WTC11 (cell line): ENCODE results near the gene WNT5A. TPM values are rescaled to one million over a fixed set of nuclear protein-coding genes. Genes with fewer than 3 reads are reported as not detected.

Source experiments
- ATAC-seq: fragments of 200-7000 bp; cut with Tn5 transposase; 2 replicates; pipeline ENCODE4 v1.10.0; 2021; ENCODE audit warnings: mild to moderate bottlenecking, moderate library complexity
- CTCF ChIA-PET: fragments of 300-600 bp; sonication (Branson Sonifier 250); formaldehyde crosslinking; loops from one replicate; lab custom pipeline; 2021; ENCODE audit warnings: antibody characterized with exemption; lab: Charles Lee
- POLR2A ChIA-PET: fragments of 350-600 bp; sonication (Branson Sonifier 250); formaldehyde crosslinking; loops from one replicate; lab custom pipeline; 2021; ENCODE audit warnings: antibody characterized with exemption; lab: Charles Lee
- DNase-seq: peaks from one replicate; pipeline ENCODE4 v3.0.0; 2021; ENCODE audit warnings: low spot score
- H3K27ac Mint-ChIP-seq: 2 replicates; pipeline ENCODE4 v1.8.0; 2021; ENCODE audit warnings: mixed read lengths
- H3K27me3 Mint-ChIP-seq: 2 replicates; pipeline ENCODE4 v1.8.0; 2021; ENCODE audit warnings: low read depth, mild to moderate bottlenecking, moderate library complexity, mixed read lengths
- H3K36me3 Mint-ChIP-seq: 2 replicates; pipeline ENCODE4 v1.8.0; 2021; ENCODE audit warnings: mixed read lengths
- H3K4me1 Mint-ChIP-seq: 2 replicates; pipeline ENCODE4 v1.8.0; 2022; ENCODE audit warnings: mixed read lengths
- H3K4me3 Mint-ChIP-seq: 2 replicates; pipeline ENCODE4 v1.8.0; 2021; ENCODE audit warnings: mild to moderate bottlenecking, moderate library complexity, mixed read lengths
- H3K9me3 Mint-ChIP-seq: 2 replicates; pipeline ENCODE4 v1.8.0; 2021; ENCODE audit warnings: mixed read lengths
- ATF1 ChIP-seq: sonication (generic); formaldehyde crosslinking; IDR thresholded peaks from 2 replicates; pipeline ENCODE4 v1.8.1; 2023; ENCODE audit warnings: mild to moderate bottlenecking, moderate library complexity, missing genetic modification reagents
- CREB1 ChIP-seq: sonication (generic); formaldehyde crosslinking; IDR thresholded peaks from 2 replicates; pipeline ENCODE4 v1.8.0; 2023; ENCODE audit warnings: mild to moderate bottlenecking, missing genetic modification reagents
- KAT7 ChIP-seq: sonication (generic); formaldehyde crosslinking; IDR thresholded peaks from 2 replicates; pipeline ENCODE4 v1.8.1; 2023; ENCODE audit warnings: missing genetic modification reagents, mild to moderate bottlenecking, borderline replicate concordance
- NR3C1 ChIP-seq: sonication (generic); formaldehyde crosslinking; conservative IDR thresholded peaks from 2 replicates; pipeline ENCODE4 v1.8.1; 2023; ENCODE audit warnings: low read depth, mild to moderate bottlenecking, missing genetic modification reagents
- RORB ChIP-seq: fragments of 250-450 bp; sonication (Bioruptor Pico); IDR thresholded peaks from 2 replicates; pipeline ENCODE4 v1.9.0; 2021; ENCODE audit warnings: mild to moderate bottlenecking
- SOX15 ChIP-seq: fragments of 250-450 bp; sonication (Bioruptor Pico); IDR thresholded peaks from 2 replicates; pipeline ENCODE4 v1.9.0; 2021; ENCODE audit warnings: mild to moderate bottlenecking
- ZNF121 ChIP-seq: sonication (generic); formaldehyde crosslinking; IDR thresholded peaks from 2 replicates; pipeline ENCODE4 v1.8.0; 2023; ENCODE audit warnings: missing genetic modification reagents
- total RNA-seq: library from RNA; stranded (reverse); gene quantifications from 3 replicates; pipeline ENCODE4 v1.2.3, GENCODE V29; 2021
- TF ChIP-seq, protein P1 (sequence below): sonication (generic); formaldehyde crosslinking; IDR thresholded peaks from 2 replicates; pipeline ENCODE4 v1.8.1; 2022; ENCODE audit warnings: low read depth, mild to moderate bottlenecking, moderate library complexity, missing genetic modification reagents, borderline replicate concordance
- TF ChIP-seq, protein P2 (sequence below): sonication (generic); formaldehyde crosslinking; conservative IDR thresholded peaks from 2 replicates; pipeline ENCODE4 v1.8.1; 2023; ENCODE audit warnings: mild to moderate bottlenecking, low read depth, missing genetic modification reagents, moderate library complexity
- TF ChIP-seq, protein P3 (sequence below): fragments of 250-450 bp; sonication (Bioruptor Pico); IDR thresholded peaks from 2 replicates; pipeline ENCODE4 v2.1.2; 2022; ENCODE audit warnings: mild to moderate bottlenecking, moderate library complexity
- TF ChIP-seq, protein P4 (sequence below): sonication (generic); formaldehyde crosslinking; IDR thresholded peaks from 2 replicates; pipeline ENCODE4 v1.8.1; 2022; ENCODE audit warnings: missing genetic modification reagents, borderline replicate concordance
- TF ChIP-seq, protein P5 (sequence below): sonication (generic); formaldehyde crosslinking; IDR thresholded peaks from 2 replicates; pipeline ENCODE4 v1.8.0; 2023; ENCODE audit warnings: missing genetic modification reagents, mild to moderate bottlenecking, borderline replicate concordance

The WNT5A gene
- total RNA-seq, 1 experiment from 2014 or later = 10.6 TPM

DNA sequence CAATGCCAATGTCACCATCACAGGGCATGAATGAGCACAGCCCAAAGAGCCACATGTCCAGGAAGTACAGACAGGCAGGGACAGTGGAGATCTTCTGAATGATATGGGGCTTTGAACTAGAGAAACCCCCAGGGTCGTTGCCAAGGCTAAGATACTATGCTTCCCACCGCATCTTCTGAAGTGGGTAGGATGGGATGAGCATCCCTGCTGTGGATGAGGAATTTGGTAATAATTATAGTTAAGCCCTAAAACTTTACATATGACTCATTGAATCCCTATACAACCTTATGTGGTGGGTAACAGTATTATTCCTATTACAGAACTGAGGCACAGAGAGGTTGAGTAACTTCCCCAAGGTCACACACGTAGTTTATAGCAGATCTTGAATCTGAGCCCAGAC lies 44.2 kb downstream of the WNT5A start (continued):
- TF ChIP-seq, protein P1, sequence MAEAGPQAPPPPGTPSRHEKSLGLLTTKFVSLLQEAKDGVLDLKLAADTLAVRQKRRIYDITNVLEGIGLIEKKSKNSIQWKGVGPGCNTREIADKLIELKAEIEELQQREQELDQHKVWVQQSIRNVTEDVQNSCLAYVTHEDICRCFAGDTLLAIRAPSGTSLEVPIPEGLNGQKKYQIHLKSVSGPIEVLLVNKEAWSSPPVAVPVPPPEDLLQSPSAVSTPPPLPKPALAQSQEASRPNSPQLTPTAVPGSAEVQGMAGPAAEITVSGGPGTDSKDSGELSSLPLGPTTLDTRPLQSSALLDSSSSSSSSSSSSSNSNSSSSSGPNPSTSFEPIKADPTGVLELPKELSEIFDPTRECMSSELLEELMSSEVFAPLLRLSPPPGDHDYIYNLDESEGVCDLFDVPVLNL (CRISPR knock-in tag) = no peak
- TF ChIP-seq, protein P2, sequence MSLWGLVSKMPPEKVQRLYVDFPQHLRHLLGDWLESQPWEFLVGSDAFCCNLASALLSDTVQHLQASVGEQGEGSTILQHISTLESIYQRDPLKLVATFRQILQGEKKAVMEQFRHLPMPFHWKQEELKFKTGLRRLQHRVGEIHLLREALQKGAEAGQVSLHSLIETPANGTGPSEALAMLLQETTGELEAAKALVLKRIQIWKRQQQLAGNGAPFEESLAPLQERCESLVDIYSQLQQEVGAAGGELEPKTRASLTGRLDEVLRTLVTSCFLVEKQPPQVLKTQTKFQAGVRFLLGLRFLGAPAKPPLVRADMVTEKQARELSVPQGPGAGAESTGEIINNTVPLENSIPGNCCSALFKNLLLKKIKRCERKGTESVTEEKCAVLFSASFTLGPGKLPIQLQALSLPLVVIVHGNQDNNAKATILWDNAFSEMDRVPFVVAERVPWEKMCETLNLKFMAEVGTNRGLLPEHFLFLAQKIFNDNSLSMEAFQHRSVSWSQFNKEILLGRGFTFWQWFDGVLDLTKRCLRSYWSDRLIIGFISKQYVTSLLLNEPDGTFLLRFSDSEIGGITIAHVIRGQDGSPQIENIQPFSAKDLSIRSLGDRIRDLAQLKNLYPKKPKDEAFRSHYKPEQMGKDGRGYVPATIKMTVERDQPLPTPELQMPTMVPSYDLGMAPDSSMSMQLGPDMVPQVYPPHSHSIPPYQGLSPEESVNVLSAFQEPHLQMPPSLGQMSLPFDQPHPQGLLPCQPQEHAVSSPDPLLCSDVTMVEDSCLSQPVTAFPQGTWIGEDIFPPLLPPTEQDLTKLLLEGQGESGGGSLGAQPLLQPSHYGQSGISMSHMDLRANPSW = no peak
- TF ChIP-seq CREB1 (CRISPR knock-in tag) = no peak
- TF ChIP-seq, protein P3, sequence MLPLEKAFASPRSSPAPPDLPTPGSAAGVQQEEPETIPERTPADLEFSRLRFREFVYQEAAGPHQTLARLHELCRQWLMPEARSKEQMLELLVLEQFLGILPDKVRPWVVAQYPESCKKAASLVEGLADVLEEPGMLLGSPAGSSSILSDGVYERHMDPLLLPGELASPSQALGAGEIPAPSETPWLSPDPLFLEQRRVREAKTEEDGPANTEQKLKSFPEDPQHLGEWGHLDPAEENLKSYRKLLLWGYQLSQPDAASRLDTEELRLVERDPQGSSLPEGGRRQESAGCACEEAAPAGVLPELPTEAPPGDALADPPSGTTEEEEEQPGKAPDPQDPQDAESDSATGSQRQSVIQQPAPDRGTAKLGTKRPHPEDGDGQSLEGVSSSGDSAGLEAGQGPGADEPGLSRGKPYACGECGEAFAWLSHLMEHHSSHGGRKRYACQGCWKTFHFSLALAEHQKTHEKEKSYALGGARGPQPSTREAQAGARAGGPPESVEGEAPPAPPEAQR = no peak
- TF ChIP-seq, all 79 proteins: peak for 0

DNA sequence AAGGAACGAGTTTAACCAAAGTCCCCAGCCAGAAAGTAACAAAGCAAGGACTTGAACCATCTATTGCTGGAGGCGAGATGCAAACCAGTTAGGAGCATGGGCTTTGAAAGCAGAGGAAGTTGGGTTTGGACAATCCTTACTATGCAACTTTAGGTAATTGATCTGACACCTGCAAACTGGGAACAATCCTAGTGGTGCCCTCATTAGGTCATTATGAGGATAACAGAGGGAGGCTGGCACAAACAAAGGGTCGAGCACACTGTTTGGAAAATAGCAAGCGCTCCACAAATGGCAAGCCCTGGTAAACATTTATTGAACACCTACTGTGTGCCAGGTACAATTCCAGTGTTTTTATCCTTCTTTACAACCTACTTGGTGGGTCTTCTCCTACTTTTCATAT lies 45.6 kb downstream of the WNT5A start:
- ATAC-seq (peak; percentile 65), DNase-seq (no peak)
- 0 out of 2 replicates have a peak, but pooled peaks cover under 1% of the 10 kb centered on the region for H3K4me1 Mint-ChIP-seq
- no peak overlapping the region for H3K27ac Mint-ChIP-seq
- ChIA-PET POLR2A (no interaction called here), CTCF (no interaction called here)
- TF ChIP-seq, protein P4, sequence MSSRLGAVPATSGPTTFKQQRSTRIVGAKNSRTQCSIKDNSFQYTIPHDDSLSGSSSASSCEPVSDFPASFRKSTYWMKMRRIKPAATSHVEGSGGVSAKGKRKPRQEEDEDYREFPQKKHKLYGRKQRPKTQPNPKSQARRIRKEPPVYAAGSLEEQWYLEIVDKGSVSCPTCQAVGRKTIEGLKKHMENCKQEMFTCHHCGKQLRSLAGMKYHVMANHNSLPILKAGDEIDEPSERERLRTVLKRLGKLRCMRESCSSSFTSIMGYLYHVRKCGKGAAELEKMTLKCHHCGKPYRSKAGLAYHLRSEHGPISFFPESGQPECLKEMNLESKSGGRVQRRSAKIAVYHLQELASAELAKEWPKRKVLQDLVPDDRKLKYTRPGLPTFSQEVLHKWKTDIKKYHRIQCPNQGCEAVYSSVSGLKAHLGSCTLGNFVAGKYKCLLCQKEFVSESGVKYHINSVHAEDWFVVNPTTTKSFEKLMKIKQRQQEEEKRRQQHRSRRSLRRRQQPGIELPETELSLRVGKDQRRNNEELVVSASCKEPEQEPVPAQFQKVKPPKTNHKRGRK = no peak
- TF ChIP-seq KAT7 (CRISPR knock-in tag) = no peak
- no peaks in the 10 kb centered on the region for H3K9me3 Mint-ChIP-seq
- H3K4me3 Mint-ChIP-seq = no peak overlapping the region
- H3K27me3 Mint-ChIP-seq = no peaks in the 10 kb centered on the region; the same call in 1 of the 2 replicates
- H3K36me3 Mint-ChIP-seq = no peaks in the 10 kb centered on the region

DNA sequence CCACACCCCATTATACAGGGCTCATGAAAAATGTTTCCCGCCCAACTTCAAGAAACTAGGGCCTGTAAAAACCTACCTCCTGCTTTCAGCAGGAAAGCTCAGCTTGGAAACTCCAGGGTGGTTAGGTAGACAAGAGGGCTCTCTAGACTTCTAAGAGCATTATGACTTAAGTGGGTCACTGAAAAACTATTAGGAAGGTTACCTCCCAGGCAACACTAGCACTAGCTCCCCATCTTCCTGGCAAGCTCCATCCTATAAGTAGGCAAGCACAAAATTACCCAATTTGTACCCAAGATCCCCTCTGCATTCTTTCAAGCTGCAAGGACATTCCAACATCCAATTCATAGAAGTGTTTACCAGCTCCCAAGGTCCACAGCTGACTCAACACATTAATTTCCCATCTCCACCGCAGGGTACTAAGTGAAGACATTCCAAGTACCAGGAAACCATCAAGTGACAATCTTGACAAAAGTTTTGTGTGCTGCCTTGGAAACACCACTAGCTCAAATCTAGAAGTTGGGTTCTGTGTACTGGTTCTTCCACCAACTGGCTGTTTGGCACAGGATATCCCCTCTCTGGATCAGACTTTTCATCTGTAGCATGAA lies 46.9 kb downstream of the WNT5A start:
- no peaks in the 10 kb centered on the region; the same call in 1 of the 2 replicates for H3K27me3 Mint-ChIP-seq
- H3K4me1 Mint-ChIP-seq = no peaks in the 10 kb centered on the region
- no peaks in the 10 kb centered on the region for H3K36me3 Mint-ChIP-seq
- no peak for DNase-seq
- ChIA-PET POLR2A (no interaction called here), CTCF (no interaction called here)
- no peaks in the 10 kb centered on the region for H3K9me3 Mint-ChIP-seq
- H3K27ac Mint-ChIP-seq = no peak overlapping the region
- no peak overlapping the region for H3K4me3 Mint-ChIP-seq
- TF ChIP-seq NR3C1 (CRISPR knock-in tag) (no peak), SOX15 (CRISPR knock-in tag) (no peak), ZNF121 (no peak), RORB (no peak), KAT7 (CRISPR knock-in tag) (no peak), ATF1 (CRISPR knock-in tag) (no peak)
- TF ChIP-seq, protein P5, sequence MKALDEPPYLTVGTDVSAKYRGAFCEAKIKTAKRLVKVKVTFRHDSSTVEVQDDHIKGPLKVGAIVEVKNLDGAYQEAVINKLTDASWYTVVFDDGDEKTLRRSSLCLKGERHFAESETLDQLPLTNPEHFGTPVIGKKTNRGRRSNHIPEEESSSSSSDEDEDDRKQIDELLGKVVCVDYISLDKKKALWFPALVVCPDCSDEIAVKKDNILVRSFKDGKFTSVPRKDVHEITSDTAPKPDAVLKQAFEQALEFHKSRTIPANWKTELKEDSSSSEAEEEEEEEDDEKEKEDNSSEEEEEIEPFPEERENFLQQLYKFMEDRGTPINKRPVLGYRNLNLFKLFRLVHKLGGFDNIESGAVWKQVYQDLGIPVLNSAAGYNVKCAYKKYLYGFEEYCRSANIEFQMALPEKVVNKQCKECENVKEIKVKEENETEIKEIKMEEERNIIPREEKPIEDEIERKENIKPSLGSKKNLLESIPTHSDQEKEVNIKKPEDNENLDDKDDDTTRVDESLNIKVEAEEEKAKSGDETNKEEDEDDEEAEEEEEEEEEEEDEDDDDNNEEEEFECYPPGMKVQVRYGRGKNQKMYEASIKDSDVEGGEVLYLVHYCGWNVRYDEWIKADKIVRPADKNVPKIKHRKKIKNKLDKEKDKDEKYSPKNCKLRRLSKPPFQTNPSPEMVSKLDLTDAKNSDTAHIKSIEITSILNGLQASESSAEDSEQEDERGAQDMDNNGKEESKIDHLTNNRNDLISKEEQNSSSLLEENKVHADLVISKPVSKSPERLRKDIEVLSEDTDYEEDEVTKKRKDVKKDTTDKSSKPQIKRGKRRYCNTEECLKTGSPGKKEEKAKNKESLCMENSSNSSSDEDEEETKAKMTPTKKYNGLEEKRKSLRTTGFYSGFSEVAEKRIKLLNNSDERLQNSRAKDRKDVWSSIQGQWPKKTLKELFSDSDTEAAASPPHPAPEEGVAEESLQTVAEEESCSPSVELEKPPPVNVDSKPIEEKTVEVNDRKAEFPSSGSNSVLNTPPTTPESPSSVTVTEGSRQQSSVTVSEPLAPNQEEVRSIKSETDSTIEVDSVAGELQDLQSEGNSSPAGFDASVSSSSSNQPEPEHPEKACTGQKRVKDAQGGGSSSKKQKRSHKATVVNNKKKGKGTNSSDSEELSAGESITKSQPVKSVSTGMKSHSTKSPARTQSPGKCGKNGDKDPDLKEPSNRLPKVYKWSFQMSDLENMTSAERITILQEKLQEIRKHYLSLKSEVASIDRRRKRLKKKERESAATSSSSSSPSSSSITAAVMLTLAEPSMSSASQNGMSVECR (CRISPR knock-in tag) = no peak
- ATAC-seq = no peak
